ENCODE results near the gene CWC15. TPM values are rescaled to one million over a fixed set of nuclear protein-coding genes. Genes with fewer than 3 reads are reported as not detected.

Gene CWC15
- polyA plus RNA-seq, 1 of the 3 experiments (the other 2 are of a cell fraction): 27.0 TPM

GRCh38 chr11:95005642-95006041 lies 32.3 kb upstream of the CWC15 start:
- POLR2A ChIA-PET: no interaction called here
- no peaks in the 10 kb centered on the region; the same call in 1 of the 2 replicates for H3K27me3 ChIP-seq (ENCODE audit: insufficient read depth)

DNA sequence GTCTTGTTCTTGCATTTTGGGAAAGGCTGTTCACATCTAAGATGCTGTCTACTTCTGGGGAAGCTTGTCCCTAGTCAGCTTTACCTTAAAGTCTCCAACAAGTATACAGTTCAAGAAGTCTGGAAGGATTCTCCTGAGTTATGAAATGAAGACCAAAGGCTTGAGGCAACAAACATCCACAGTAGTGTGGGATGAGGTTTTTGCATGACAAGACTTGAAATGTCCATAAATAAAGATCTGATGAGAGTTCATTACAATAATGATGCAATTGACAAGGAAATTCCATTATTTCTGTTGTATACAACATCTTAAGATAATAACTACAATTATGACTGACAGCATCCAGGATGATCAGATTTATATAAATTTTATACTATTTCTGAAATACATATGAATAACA lies 30.4 kb upstream of the CWC15 start:
- POLR2A ChIA-PET: no interaction called here
- H3K79me2 ChIP-seq (ENCODE audit: insufficient read depth): no peaks in the 10 kb centered on the region
- no peaks in the 10 kb centered on the region for H3K9me2 ChIP-seq
- no peaks in the 10 kb centered on the region for H3K27me3 ChIP-seq (ENCODE audit: insufficient read depth)
- H3K4me2 ChIP-seq: no peak overlapping the region
- no peak for DNase-seq
- H3K4me1 ChIP-seq (ENCODE audit: control insufficient read depth in 1 of 2, insufficient read depth in 2 of 2, low read depth in 1 of 2, low read length in 1 of 2): no peaks in the 10 kb centered on the region
- CTCF ChIA-PET: no interaction called here
- H3K4me3 ChIP-seq (ENCODE audit: low read depth in 2 of 2, low read length in 1 of 2): no peak overlapping the region
- peaks cover 6% of the 10 kb centered on the region; the same call in 1 of the 2 replicates for H3K9me3 ChIP-seq
- H3K36me3 ChIP-seq (replicated peaks in 1 of 2; ENCODE audit: control insufficient read depth in 1 of 2, insufficient read depth in 2 of 2, low read length in 1 of 2): no peaks in the 10 kb centered on the region
- H3F3A ChIP-seq (replicated peaks; ENCODE audit: insufficient read depth): no peaks in the 10 kb centered on the region
- H2AFZ ChIP-seq (ENCODE audit: low read depth): no peak overlapping the region
- H3K27ac ChIP-seq (ENCODE audit: low read depth in 2 of 2, low read length in 1 of 2): no peak overlapping the region
- no peaks in the 10 kb centered on the region for H4K20me1 ChIP-seq (ENCODE audit: insufficient read depth)
- H3K9ac ChIP-seq: no peak overlapping the region
- TF ChIP-seq RAD21 (IDR thresholded peaks at IDR 0.05; ENCODE audit: low read length) (no peak), CTCF (IDR thresholded peaks at IDR 0.05) (no peak), YY1 (IDR thresholded peaks at IDR 0.05; ENCODE audit: low read depth) (no peak), EP300 (IDR thresholded peaks at IDR 0.05; ENCODE audit: borderline replicate concordance in 1 of 2, low read depth in 1 of 2, low read length in 1 of 2) (no peak), TEAD4 (IDR thresholded peaks at IDR 0.05; ENCODE audit: borderline replicate concordance, insufficient read depth) (no peak), GABPA (IDR thresholded peaks at IDR 0.05; ENCODE audit: low read depth) (no peak), GATA2 (CRISPR knock-in tag; IDR thresholded peaks at IDR 0.05) (no peak), TAF1 (IDR thresholded peaks at IDR 0.05; ENCODE audit: borderline replicate concordance, low read depth, low read length) (no peak), NRF1 (IDR thresholded peaks at IDR 0.05; ENCODE audit: low read depth, low read length) (no peak), JUND (IDR thresholded peaks at IDR 0.05) (no peak), SIN3A (IDR thresholded peaks at IDR 0.05; ENCODE audit: borderline replicate concordance, low read depth, low read length) (no peak), RCOR1 (IDR thresholded peaks at IDR 0.05; ENCODE audit: low read length) (no peak)
- TF ChIP-seq, protein P1, sequence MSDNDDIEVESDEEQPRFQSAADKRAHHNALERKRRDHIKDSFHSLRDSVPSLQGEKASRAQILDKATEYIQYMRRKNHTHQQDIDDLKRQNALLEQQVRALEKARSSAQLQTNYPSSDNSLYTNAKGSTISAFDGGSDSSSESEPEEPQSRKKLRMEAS (IDR thresholded peaks at IDR 0.05; ENCODE audit: low read depth): no peak

More at GRCh38 chr11:95005642-95006041, 32.3 kb upstream of the CWC15 start:
- no peaks in the 10 kb centered on the region for H3K79me2 ChIP-seq (ENCODE audit: insufficient read depth)
- H3K36me3 ChIP-seq (replicated peaks in 1 of 2; ENCODE audit: control insufficient read depth in 1 of 2, insufficient read depth in 2 of 2, low read length in 1 of 2): no peaks in the 10 kb centered on the region
- H3K27ac ChIP-seq (ENCODE audit: low read depth in 2 of 2, low read length in 1 of 2): no peak overlapping the region
- WGBS (ENCODE audit: low lambda C conversion rate): 28% methylated on average over 1 of the region's 1 CpG
- H3K9ac ChIP-seq: no peak overlapping the region
- no peak overlapping the region for H2AFZ ChIP-seq (ENCODE audit: low read depth)
- CTCF ChIA-PET: no interaction called here
- H3K4me2 ChIP-seq: no peak overlapping the region
- no peaks in the 10 kb centered on the region for H3K9me2 ChIP-seq
- peaks cover 7% of the 10 kb centered on the region; the same call in 1 of the 2 replicates for H3K9me3 ChIP-seq
- no peaks in the 10 kb centered on the region for H4K20me1 ChIP-seq (ENCODE audit: insufficient read depth)
- no peak for DNase-seq
- TF ChIP-seq FOXJ3 (CRISPR knock-in tag; IDR thresholded peaks at IDR 0.05) (no peak), FOXM1 (IDR thresholded peaks at IDR 0.05; ENCODE audit: low read depth) (no peak), NFIC (IDR thresholded peaks at IDR 0.05; ENCODE audit: borderline replicate concordance) (no peak), TCF12 (IDR thresholded peaks at IDR 0.05) (no peak), RXRA (IDR thresholded peaks at IDR 0.05; ENCODE audit: borderline replicate concordance, low read depth) (no peak), TEAD4 (IDR thresholded peaks at IDR 0.05; ENCODE audit: borderline replicate concordance, insufficient read depth) (no peak), GABPA (IDR thresholded peaks at IDR 0.05; ENCODE audit: low read depth) (no peak), SMC3 (IDR thresholded peaks at IDR 0.05; ENCODE audit: low read depth, low read length) (no peak), MXI1 (IDR thresholded peaks at IDR 0.05; ENCODE audit: low read depth, low read length) (no peak), YY1 (IDR thresholded peaks at IDR 0.05; ENCODE audit: low read depth) (no peak), REST (IDR thresholded peaks at IDR 0.05; ENCODE audit: low read depth, low read length) (no peak), CHD2 (IDR thresholded peaks at IDR 0.05; ENCODE audit: low read length, partially characterized antibody) (no peak), GATA2 (CRISPR knock-in tag; IDR thresholded peaks at IDR 0.05) (no peak), ELF1 (IDR thresholded peaks at IDR 0.05) (no peak), MEF2A (IDR thresholded peaks at IDR 0.05; ENCODE audit: borderline replicate concordance, low read depth) (no peak)
- TF ChIP-seq, protein P1 (IDR thresholded peaks at IDR 0.05; ENCODE audit: low read depth): no peak
- H3F3A ChIP-seq (replicated peaks; ENCODE audit: insufficient read depth): no peaks in the 10 kb centered on the region
- no peak overlapping the region for H3K4me3 ChIP-seq (ENCODE audit: low read depth in 2 of 2, low read length in 1 of 2)
- H3K4me1 ChIP-seq (ENCODE audit: control insufficient read depth in 1 of 2, insufficient read depth in 2 of 2, low read depth in 1 of 2, low read length in 1 of 2): no peaks in the 10 kb centered on the region
